ENCODE results near the gene CASP2. TPM values are rescaled to one million over a fixed set of nuclear protein-coding genes. Genes with fewer than 3 reads are reported as not detected.
A peak's percentile ranks its signal among the peaks of the same experiment; 100 is the strongest.

Gene CASP2
- total and polyA plus RNA-seq, 2 of the 13 experiments (the other 11 are each of a cell fraction or from before 2014, with no cell fraction given), result 10.2 to 13.7 TPM

DNA sequence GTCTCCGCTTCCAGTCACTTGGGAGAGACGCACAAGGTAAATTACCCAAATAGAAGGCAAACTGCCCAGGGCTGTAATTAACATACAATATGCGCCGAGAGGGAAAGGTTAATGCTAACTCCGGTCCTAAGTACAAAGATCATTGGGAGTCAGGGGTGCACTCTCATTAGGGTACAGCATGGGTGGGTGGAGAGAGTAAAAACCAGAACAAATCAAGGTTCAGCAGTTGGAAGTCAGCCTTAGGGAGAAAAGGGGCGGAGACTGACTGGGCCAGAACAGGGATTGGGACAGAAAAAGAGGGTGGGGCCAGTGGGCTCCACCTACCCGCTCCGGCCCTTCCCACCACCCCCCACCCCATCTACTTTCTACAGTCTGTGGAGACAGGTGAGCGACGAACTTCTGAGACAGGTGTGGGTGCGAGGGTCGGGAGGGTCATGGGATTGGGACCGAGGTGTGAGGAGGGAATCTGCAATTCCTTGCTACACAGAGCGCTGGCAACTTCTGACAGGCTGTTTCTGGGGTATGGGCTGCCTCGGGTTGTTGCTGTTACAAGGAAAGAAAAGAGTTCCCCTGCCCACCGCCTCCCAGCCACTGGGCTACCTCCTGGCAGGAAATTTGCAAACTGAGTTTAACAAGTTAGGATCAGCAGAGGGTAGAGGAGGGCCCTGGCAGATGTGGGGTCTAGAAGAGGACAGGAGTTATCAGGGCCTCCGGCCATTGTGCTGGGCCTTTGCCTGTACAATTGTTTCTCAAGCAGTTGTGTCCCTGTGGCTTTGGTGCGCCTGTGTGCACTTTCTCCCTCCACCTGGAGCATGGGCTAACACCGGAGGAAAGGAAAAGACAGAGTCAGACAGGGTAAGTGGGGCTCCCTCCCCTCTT, 3.3 kb upstream of the CASP2 start, which contains the start of gene TMEM139 (continued):
- TF ChIP-seq MYPOP (CRISPR knock-in tag; IDR thresholded peaks at IDR 0.05) (0 out of 2 replicates have a peak, but pooled peaks have one; percentile 20), HOXA5 (CRISPR knock-in tag; IDR thresholded peaks at IDR 0.05) (peak; percentile 16; the same call in 1 of the 2 replicates), SALL1 (CRISPR knock-in tag; IDR thresholded peaks at IDR 0.05) (peak; percentile 52; the same call in 1 of the 2 replicates), SP4 (CRISPR knock-in tag; IDR thresholded peaks at IDR 0.05) (peak; percentile 49; the same call in 1 of the 2 replicates), ZNF564 (CRISPR knock-in tag; IDR thresholded peaks at IDR 0.05) (0 out of 2 replicates have a peak, but pooled peaks have one; percentile 47), KDM5A (IDR thresholded peaks at IDR 0.05; ENCODE audit: borderline replicate concordance, low read length) (peak; percentile 63; the same call in 1 of the 2 replicates), ZNF556 (CRISPR knock-in tag; IDR thresholded peaks at IDR 0.05; ENCODE audit: borderline replicate concordance) (peak; percentile 7; the same call in 1 of the 2 replicates), ZNF652 (CRISPR knock-in tag; IDR thresholded peaks at IDR 0.05; ENCODE audit: borderline replicate concordance, low read depth) (peak; percentile 77), NFYC (CRISPR knock-in tag; IDR thresholded peaks at IDR 0.05) (peak; percentile 31; the same call in 1 of the 2 replicates), NR2F6 (IDR thresholded peaks at IDR 0.05) (peak; percentile 45; the same call in 1 of the 2 replicates), NR2F6 (CRISPR knock-in tag; IDR thresholded peaks at IDR 0.05) (peak; percentile 41; the same call in 1 of the 2 replicates), XBP1 (CRISPR knock-in tag; IDR thresholded peaks at IDR 0.05) (no peak), KLF12 (CRISPR knock-in tag; IDR thresholded peaks at IDR 0.05; ENCODE audit: borderline replicate concordance) (0 out of 2 replicates have a peak, but pooled peaks have one; percentile 27), HHEX (CRISPR knock-in tag; IDR thresholded peaks at IDR 0.05) (no peak), MAFG (CRISPR knock-in tag; IDR thresholded peaks at IDR 0.05) (no peak), ZSCAN29 (CRISPR knock-in tag; conservative IDR thresholded peaks at IDR 0.05) (peak; percentile 10; the same call in 1 of the 2 replicates), ZBTB38 (CRISPR knock-in tag; IDR thresholded peaks at IDR 0.05) (0 out of 2 replicates have a peak, but pooled peaks have one; percentile 7), ZNF740 (CRISPR knock-in tag; IDR thresholded peaks at IDR 0.05) (0 out of 2 replicates have a peak, but pooled peaks have one; percentile 64), PHF8 (CRISPR knock-in tag; IDR thresholded peaks at IDR 0.05) (peak; percentile 23; the same call in 1 of the 2 replicates)
- TF ChIP-seq, protein P1, sequence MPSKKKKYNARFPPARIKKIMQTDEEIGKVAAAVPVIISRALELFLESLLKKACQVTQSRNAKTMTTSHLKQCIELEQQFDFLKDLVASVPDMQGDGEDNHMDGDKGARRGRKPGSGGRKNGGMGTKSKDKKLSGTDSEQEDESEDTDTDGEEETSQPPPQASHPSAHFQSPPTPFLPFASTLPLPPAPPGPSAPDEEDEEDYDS (CRISPR knock-in tag; IDR thresholded peaks at IDR 0.05), result peak; percentile 73
- TF ChIP-seq, protein P2, sequence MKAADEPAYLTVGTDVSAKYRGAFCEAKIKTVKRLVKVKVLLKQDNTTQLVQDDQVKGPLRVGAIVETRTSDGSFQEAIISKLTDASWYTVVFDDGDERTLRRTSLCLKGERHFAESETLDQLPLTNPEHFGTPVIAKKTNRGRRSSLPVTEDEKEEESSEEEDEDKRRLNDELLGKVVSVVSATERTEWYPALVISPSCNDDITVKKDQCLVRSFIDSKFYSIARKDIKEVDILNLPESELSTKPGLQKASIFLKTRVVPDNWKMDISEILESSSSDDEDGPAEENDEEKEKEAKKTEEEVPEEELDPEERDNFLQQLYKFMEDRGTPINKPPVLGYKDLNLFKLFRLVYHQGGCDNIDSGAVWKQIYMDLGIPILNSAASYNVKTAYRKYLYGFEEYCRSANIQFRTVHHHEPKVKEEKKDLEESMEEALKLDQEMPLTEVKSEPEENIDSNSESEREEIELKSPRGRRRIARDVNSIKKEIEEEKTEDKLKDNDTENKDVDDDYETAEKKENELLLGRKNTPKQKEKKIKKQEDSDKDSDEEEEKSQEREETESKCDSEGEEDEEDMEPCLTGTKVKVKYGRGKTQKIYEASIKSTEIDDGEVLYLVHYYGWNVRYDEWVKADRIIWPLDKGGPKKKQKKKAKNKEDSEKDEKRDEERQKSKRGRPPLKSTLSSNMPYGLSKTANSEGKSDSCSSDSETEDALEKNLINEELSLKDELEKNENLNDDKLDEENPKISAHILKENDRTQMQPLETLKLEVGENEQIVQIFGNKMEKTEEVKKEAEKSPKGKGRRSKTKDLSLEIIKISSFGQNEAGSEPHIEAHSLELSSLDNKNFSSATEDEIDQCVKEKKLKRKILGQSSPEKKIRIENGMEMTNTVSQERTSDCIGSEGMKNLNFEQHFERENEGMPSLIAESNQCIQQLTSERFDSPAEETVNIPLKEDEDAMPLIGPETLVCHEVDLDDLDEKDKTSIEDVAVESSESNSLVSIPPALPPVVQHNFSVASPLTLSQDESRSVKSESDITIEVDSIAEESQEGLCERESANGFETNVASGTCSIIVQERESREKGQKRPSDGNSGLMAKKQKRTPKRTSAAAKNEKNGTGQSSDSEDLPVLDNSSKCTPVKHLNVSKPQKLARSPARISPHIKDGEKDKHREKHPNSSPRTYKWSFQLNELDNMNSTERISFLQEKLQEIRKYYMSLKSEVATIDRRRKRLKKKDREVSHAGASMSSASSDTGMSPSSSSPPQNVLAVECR (CRISPR knock-in tag; IDR thresholded peaks at IDR 0.05; ENCODE audit: borderline replicate concordance), result peak; percentile 47; the same call in 1 of the 2 replicates
